Peyer's patch (tissue), 4 donors: Measurements from ENCODE around the gene MYO3A. TPM values are rescaled to one million over a fixed set of nuclear protein-coding genes. Genes with fewer than 3 reads are reported as not detected.

Experiments used
- DNase-seq, 3 donors: peaks; one replicate each; pipeline ENCODE4 v3.0.0-alpha.2; 2017 to 2019
- H3K27ac ChIP-seq, 4 donors: fragments of 200-600 bp; sonication (generic); one replicate each; pipeline ENCODE4 v1.5.1; 2016 to 2019
- H3K27me3 ChIP-seq, 2 donors: fragments of 200-600 bp; sonication (generic); one replicate each; pipeline ENCODE4 v1.5.1; 2019
- H3K36me3 ChIP-seq, 3 donors: fragments of 200-600 bp; sonication (generic); one replicate each; pipeline ENCODE4 v1.5.1; 2016 to 2019
- H3K4me1 ChIP-seq, 4 donors: fragments of 200-600 bp; sonication (generic); one replicate each; pipeline ENCODE4 v1.5.1; 2016 to 2019
- H3K4me3 ChIP-seq, 4 donors: fragments of 200-600 bp; sonication (generic); 1 replicate in 3 of 4; 2 replicates in 1 of 4; pipeline ENCODE4 v1.5.1; 2016 to 2019; ENCODE audit warnings: mild to moderate bottlenecking in 1 of 4
- H3K9me3 ChIP-seq, 4 donors: fragments of 200-600 bp; sonication (generic); one replicate each; pipeline ENCODE4 v1.5.1; 2016 to 2019; ENCODE audit warnings: mild to moderate bottlenecking in 1 of 4
- CTCF ChIP-seq, 6 experiments: fragments of 450-650 bp in 4 of 6; fragments of 200-600 bp in 2 of 6; sonication (generic) in 1 of 6; IDR thresholded peaks; one replicate each; pipeline ENCODE4 v1.5.1; 2017 to 2019; ENCODE audit warnings: antibody characterized with exemption in 6 of 6, mild to moderate bottlenecking in 3 of 6, moderate library complexity in 1 of 6
- POLR2A ChIP-seq, 2 donors: fragments of 450-650 bp; IDR thresholded peaks; one replicate each; pipeline ENCODE4 v1.5.1; 2017; ENCODE audit warnings: antibody characterized with exemption in 2 of 2, mild to moderate bottlenecking in 2 of 2, moderate library complexity in 2 of 2
- total RNA-seq, 4 donors: library from RNA; depleted of rRNA; stranded (reverse); fragments of >200 nt; gene quantifications; one replicate each; pipeline ENCODE4 v1.1.0, GENCODE V29; 2016

Gene MYO3A
- total RNA-seq, 4 donors from 2014 or later: 0.13 to 1.7 TPM; not detected in 2

DNA sequence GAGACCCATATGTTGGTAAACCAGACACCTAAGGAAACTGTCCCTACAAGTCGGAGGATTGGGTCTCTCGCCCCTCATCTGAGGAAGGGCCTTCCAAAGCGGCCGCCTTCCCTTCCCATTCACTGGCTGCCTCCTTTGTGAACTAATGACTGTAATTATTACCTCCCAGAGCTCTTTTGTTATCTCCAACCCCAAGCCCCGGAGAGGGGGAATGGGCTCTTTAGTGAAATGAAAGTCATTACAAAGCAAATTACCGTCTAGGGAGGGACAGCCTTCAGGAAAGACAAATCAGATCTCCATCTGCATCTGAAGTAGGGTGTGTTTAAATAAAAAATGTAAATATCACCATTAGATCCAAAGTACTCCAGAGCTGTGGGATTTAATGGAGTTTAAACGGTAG, 280.0 kb downstream of the MYO3A start:
- H3K27ac ChIP-seq: no peak overlapping the region
- no peaks in the 10 kb centered on the region for H3K36me3 ChIP-seq
- H3K4me1 ChIP-seq: peaks cover 0 to 13% (median 6%) of the 10 kb centered on the region in 4 donors
- no peak for TF ChIP-seq CTCF (IDR thresholded peaks at IDR 0.05)
- TF ChIP-seq POLR2A (IDR thresholded peaks at IDR 0.05): no peak
- DNase-seq: no peak
- H3K27me3 ChIP-seq: peaks cover 0 to 31% of the 10 kb centered on the region in 2 donors
- no peak overlapping the region for H3K4me3 ChIP-seq
- H3K9me3 ChIP-seq: peaks cover 0 to 5% (median 0%) of the 10 kb centered on the region in 4 donors

GRCh38 chr10:26214551-26215395, 280.7 kb downstream of the MYO3A start:
- Histone ChIP-seq H3K27me3 (peaks cover 0 to 39% of the 10 kb centered on the region in 2 donors), H3K4me3 (no peak overlapping the region)

DNA sequence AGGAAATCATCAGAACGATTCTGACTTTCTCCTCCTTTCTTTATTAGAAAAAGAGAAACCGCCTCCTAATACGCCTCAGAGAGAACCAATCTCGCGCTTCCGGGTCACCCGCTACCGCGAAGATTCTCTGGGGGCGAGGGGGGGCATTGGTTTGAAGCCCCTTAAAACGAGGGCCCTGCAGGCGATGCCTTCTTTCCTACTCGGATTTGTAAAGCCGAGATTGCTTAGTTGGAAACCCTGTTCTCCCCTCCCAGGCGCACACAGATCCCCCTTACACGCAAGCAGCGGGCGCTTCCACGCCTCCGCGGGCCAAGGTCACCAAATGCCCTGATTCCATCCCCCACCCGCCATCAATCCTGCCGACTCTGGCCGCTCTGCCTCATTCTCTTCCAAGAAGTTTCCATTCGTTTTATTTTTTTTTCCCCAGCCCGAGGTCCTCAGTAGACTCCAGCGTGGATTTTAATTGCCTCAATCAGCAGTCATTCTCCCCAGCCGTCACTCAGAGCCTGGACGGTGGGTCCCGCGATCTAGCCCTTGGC, 281.4 kb downstream of the MYO3A start:
- Histone ChIP-seq H3K36me3 (no peaks in the 10 kb centered on the region), H3K4me3 (no peak overlapping the region), H3K4me1 (peaks cover 0 to 13% (median 6%) of the 10 kb centered on the region in 4 donors), H3K27ac (no peak overlapping the region), H3K9me3 (peaks cover 0 to 5% (median 0%) of the 10 kb centered on the region in 4 donors), H3K27me3 (peaks cover 0 to 41% of the 10 kb centered on the region in 2 donors)
- no peak for TF ChIP-seq POLR2A (IDR thresholded peaks at IDR 0.05)
- TF ChIP-seq CTCF (IDR thresholded peaks at IDR 0.05): no peak
- DNase-seq: no peak

More at GRCh38 chr10:26214551-26215395, 280.7 kb downstream of the MYO3A start:
- TF ChIP-seq POLR2A (IDR thresholded peaks at IDR 0.05) (no peak), CTCF (IDR thresholded peaks at IDR 0.05) (no peak)
- H3K36me3 ChIP-seq: no peaks in the 10 kb centered on the region
- H3K4me1 ChIP-seq: peaks cover 0 to 13% (median 6%) of the 10 kb centered on the region in 4 donors
- peaks cover 0 to 5% (median 0%) of the 10 kb centered on the region in 4 donors for H3K9me3 ChIP-seq
- DNase-seq: no peak
- H3K27ac ChIP-seq: no peak overlapping the region

DNA sequence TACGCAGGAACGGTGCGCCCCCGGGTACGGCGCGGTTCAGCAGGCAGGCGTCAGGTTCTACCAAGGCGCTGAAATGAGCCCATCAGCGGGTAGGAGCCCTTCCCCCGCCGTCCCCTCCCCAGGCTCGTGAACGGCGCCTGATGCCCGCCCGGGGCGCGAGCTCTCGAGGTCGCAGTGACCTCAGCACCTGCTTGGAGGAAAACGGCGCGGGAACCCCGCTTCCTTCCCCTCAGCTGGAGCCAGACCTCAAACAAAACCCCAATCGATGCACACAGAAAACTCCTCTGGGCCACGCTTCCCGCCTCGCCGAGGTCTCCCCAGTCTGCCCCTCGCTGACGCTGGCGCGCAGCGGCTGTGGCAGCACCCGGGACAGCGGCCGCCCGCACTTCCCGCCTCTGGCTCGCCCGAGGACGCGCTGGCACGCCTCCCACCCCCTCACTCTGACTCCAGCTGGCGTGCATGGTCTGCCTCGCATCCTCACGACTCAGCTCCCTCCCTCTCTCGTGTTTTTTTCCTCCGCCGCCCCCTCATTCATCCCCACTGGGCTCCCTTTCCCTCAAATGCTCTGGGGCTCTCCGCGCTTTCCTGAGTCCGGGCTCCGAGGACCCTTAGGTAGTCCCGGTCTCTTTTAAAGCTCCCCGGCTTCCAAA, 282.0 kb downstream of the MYO3A start:
- TF ChIP-seq POLR2A (IDR thresholded peaks at IDR 0.05) (no peak), CTCF (IDR thresholded peaks at IDR 0.05) (no peak)
- H3K27ac ChIP-seq: no peak overlapping the region

DNA sequence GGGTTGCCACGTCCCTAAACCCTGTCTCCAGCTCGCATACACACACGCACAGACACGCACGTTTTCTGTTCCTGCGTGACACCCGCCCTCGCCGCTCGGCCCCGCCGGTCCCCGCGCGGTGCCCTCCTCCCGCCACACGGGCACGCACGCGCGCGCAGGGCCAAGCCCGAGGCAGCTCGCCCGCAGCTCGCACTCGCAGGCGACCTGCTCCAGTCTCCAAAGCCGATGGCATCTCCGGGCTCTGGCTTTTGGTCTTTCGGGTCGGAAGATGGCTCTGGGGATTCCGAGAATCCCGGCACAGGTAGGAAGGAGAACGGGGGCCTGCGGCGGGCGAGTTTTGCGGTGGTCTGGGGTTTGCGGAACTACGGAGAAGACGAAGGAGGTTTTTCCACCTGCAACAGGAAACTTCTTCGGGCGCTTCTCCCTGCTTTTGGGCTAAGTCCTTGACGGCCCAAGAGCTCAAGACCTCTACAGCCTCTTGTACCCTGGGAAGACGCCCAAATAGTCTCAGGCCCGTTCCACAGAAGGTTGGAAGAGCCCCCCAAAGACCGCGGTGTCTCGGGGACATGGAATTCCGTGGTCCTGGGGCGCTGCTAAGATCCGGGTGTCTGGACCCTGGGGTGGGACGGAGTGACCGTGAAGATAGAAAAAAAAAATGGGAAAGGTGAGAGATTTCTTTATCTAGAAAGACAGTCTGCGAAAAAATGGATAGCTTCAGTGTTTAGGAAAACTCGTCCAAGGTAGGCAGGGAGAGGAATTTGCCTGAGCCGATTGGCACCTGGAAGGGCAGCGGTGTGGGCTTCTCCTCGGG, 282.8 kb downstream of the MYO3A start, which contains the start of gene GAD2:
Gene GAD2, plus strand, starts transcription at position 190 of the 811 bp plus-strand sequence. Its CDS starts 36 bp downstream, at position 226.
- H3K4me1 ChIP-seq: peaks cover 0 to 13% (median 6%) of the 10 kb centered on the region in 4 donors
- no peak for TF ChIP-seq CTCF (IDR thresholded peaks at IDR 0.05)
- no peak for TF ChIP-seq POLR2A (IDR thresholded peaks at IDR 0.05)
- no peak for DNase-seq
- H3K9me3 ChIP-seq: peaks cover 0 to 5% (median 0%) of the 10 kb centered on the region in 4 donors
- H3K4me3 ChIP-seq: peak within 1 kb of the TSS in 1 of 4 donors; percentile 10
- no peaks in the 10 kb centered on the region for H3K36me3 ChIP-seq
- H3K27ac ChIP-seq: no peak within 1 kb of the TSS
- H3K27me3 ChIP-seq: peaks cover 0 to 45% of the 10 kb centered on the region in 2 donors

More for the DNA sequence above, 282.0 kb downstream of the MYO3A start:
- Histone ChIP-seq H3K4me3 (peak overlapping the region in 1 of 4 donors; percentile 10), H3K4me1 (peaks cover 0 to 13% (median 6%) of the 10 kb centered on the region in 4 donors), H3K36me3 (no peaks in the 10 kb centered on the region), H3K9me3 (peaks cover 0 to 5% (median 0%) of the 10 kb centered on the region in 4 donors), H3K27me3 (peaks cover 0 to 41% of the 10 kb centered on the region in 2 donors)
- no peak for DNase-seq
